NCI-H2107 (cell line): ENCODE results near the gene LRP2BP.
"Not testable (repeated sequence)": the region's sequence is repeated elsewhere in the genome, so short reads cannot be mapped to it uniquely, and the experiment has no call there.

Experiments used
- DNase-seq: peaks from one replicate; lab custom pipeline; 2025; lab: John Stamatoyannopoulos, UW

Gene LRP2BP

DNA sequence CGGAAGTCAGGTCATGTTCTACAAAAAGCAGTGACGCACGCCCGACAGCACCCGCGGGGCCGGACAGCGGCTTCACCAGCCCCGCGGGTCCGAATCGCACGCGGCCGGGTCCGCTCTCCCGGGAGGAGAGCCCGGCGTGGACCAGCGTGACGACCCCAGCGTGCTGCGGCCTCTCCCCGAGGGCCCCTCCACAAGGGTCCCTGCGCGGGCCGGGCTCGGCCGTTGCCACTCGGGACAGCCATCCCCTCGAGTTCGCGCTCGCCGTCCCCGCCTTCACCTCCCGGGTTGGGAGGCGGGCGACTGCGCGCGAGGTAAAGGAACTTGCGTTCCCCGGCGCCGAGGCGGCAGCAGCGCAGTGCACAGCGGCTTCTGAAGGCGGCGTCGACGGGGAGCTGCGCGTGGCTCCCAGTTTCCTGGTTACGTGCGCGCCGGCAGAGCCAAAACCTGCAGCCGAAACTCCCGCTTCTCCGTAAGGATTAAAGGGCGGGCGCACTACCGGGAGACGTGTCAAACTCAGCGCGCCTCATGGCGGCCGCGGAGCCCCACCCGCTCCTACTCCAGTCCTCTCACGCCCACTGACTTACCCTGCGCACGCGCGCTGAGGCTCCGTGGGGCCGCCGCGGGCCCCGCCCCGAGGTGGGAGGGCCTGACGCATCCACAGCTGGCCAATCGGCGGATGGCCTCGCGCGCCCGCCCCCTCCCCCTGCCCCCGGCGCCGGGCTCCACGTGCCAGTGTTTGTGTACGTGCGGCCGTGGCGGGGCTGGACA lies 416 bp upstream of the LRP2BP start:
- DNase-seq: peak; percentile 75

DNA sequence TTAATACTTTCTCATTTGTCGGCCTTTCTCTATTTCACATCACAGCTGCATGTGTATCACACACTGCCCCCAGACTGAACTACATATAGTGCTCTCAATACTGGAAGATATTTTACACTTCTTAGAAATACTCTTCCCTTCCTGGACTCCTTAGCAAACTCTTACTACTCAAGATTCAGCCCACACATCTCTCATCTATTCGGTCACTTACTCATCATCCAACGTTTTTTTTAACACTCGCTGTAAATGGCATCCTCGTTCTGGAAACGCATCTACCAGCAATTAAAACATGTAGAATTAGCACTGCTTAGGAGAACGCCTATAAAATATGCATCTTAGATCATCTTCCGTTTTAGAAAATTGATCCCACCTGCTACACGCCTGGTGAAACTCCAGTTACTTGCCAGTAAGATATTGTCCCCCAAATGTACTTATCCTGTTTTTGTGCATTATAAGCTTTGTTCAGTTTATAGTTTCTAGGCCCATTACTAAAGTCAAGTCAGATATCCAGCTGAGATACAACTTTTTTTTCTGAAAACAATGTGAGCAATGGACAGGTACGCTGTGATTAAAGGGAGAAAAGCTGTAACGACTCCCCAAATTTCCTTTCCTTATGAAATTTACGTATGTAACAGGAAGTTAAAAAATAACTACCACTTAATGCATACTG lies 1.0 kb downstream of the LRP2BP start:
- no peak for DNase-seq

DNA sequence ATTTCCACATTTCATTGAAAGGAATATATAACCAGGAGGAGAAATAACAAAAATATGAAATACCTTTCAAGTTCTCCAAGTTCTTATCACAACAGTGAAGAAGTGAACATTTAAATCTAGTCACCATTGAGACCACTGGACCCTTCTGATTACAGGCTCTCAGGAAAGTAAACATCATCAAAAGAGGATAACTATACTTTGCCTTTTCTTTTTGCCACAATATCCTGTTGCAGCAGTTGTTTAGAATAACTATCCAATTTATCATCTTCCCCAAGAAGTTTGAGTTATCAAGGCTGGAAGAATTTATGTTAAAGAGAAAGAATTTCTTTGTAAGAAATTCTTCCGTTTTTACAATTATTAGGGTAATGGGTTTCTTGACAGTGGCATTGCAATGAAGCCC lies 3.6 kb downstream of the LRP2BP start:
- DNase-seq: no peak

DNA sequence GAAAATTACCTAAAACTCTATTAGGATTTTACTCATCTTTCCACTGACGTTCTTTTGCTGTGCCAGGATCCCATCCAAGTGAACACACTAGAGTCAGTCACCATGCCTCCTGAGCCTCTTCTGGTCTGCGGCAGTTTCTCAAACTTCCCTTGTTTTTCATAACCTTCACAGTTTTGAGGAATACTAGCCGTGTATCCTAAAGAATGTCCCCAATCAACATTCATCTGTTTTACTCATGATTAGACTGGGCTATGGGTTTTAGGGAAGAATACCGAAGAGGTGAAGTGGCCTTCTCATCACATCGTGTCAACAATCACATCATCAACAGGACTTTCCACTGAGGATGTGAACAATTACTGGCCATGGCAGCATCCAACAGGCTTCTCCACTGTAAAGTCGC lies 4.8 kb downstream of the LRP2BP start:
- DNase-seq: no peak

DNA sequence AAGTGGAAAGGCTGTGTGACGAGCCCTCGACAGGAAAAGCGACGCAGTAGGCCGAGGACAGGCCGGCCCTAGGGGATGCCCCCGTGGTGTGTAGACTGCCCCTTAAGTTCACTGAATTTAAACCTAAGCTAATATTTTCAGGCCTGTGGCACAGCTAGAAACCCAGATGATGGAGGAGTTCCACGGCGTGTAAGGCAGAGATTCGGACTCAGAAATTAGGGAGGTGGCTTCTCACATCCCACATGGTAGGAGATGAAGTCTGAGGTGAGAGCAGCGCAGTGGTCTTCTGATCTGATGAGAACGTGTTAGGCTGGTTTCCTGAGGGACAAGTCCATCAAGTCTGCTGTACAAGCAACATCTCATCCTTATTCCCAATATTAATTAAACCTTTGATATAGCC lies 7.8 kb downstream of the LRP2BP start:
- no peak for DNase-seq

DNA sequence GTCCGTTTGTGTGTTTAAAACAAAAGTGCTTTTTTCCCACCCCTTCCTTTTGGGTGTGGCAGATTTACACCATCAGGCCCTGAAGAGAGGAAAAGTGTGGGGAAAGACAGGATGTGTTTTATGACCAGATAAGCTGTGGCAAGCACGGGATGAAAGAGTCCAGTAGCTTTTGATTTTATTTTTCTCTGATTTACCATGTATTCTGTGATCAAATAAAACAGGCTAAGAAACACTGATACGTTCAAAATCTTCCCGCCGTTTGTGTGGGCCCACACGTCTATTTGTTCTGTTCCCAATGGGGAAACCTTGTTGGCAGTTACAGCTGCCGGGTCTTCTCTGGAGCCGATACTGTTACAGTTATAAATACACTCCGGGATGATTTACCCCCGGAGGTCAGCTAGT lies 10.8 kb downstream of the LRP2BP start:
- DNase-seq: no peak

DNA sequence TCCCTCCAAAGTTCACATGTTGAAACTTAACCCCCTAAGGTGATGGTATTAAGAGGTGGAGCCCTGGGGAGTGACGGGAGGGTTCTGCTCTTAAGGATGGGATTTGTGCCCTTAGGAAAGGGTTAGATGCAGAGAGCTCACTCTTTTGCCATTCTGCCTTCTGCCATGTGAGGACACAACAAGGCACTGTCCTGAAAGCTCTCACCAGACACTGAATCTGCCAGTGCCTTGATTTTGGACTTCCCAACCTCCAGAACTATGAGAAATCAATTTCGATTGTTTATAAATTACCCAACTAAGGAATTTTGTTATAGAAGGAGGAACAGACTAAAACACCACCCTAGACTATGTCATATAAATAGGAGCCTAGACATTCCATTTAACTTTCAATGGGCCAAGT lies 11.7 kb downstream of the LRP2BP start:
- DNase-seq: no peak

DNA sequence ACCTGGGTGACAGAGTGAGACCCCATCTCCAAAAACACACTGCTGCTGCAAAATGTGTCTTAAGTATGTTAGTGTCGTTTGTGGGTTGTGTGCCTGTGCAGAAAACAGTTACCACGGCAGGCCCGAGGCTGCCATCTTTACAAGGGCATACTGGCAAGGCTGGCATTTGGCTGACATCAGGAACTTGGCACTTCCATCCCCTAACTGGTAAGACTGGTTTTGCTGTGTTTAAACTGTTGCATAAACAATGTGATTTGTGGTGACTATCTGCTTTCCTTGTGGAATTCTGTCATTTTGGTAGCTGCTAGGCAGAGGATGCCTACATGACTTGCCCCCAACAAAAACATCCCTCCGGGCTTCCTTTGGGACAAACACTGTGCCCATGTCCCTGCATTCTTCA lies 12.3 kb downstream of the LRP2BP start:
- DNase-seq: no peak

DNA sequence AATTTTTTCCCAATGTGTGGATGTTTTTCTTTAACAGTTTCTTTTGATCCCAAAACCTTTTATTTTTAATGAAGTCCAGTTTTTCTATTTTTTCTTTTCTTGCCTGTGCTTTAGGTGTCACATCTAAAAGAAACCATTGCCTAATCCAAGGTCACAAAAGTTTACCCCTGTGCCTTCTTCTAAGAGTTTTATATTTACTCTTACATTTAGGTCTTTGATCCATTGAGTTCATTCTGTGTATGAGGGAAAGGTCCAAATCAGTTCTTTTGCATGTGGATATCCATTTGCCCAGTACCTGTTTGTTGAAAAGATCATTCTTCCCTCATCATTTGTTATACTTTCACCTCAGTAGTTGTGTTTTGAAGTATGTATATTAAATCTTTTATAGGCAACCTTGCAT lies 13.0 kb downstream of the LRP2BP start:
- no peak for DNase-seq

DNA sequence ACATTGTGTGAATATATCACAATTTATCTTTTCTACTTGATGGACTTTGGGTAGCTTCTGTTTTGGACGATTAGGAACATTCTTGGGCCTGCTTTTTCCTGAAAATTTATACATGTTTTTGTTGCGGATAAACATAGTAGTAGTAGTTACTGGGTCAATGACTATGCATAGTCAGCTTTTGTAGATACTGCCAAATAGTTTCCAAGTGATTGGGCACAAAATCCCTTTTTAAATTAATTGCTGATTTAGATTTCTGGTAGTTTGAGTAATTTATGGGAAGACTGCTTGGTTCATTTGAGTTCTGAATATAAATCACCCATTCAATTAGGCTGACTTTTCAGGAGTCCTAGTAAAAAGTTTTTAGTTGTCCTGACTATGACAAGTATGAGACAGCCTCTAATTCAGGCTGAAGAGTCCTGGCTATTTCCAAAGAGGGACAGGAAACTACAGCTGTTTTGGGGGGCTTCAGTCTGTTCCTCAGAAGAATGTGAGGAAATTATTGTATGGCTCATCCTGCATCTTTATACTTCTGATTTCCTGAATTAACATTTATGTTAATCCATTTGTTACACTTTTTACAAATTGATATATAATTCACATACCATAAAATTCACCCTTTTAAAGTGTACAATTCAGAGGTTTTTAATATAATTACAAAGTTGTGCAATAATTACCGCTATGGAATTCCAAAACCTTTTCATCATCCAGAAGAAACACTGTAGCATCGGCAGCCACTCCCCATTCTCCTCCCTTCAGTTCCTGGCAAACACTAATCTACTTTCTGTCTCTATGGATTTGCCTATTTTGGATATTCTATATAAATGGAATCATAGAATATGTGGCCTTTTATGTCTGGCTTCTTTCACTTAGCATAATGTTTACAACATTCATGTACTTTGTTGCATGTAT lies 14.2 kb downstream of the LRP2BP start:
- DNase-seq: no peak

DNA sequence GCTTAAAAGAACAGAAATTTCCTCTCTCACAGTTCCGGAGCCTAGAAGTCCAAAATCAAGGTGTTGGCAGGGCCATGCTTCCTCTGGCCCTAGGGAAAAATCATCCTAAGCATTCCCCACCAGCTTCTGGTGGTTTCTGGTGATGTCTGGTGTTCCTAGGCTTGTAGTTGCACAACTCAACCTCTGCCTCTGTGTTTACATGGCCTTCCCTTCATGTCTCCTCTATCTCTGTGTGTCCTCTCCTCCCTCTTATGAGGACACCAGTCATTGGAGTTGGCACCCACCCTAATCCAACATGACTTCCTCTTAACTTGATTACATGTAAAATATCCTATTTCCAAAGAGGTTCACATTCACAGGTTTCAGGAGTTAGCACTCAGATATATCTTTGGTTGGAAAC lies 15.4 kb downstream of the LRP2BP start:
- no peak for DNase-seq

DNA sequence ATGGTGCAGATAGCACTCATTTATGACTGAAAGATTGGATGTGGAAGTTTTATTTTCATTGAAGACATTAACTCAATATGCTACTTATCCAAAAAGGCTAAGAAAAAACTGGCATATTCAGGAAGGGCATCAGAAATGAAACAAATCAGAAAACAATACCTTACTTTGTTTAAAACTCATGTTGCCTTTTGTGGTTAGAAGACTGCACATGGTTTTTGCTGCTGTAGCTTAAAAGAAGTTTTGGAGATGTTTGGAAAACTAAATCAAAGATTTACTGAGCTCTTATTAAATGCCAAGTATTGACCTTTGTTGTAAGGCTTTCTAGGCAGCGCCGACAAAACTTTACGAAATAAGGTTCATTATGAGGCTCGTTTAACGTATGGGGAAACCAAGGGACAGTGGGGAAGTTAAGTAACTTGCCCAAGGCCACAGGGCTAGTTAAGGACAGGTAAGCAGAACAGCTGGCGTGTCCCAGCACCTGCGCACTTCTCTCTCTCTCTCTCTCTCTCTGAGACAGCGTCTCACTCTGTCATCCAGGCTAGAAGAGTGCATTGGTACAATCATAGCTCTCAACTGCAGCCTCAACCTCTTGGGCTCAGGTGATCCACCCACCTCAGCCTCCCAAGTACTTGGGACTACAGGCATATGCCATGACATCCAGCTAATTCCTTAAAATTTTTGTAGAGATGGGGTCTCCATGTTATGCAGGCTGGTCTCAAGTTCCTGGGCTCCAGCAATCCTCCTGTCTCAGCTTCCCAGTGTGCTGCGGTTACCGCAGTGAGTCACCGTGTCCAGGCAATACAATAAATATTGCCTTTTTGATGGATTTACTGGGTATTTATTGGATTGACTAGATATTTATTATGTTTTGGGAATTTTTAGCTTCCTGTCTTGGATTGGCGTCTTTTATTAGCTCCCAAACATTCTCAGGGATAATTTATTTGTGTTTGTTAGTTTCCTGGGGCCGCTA lies 16.1 kb downstream of the LRP2BP start:
- DNase-seq: no peak

DNA sequence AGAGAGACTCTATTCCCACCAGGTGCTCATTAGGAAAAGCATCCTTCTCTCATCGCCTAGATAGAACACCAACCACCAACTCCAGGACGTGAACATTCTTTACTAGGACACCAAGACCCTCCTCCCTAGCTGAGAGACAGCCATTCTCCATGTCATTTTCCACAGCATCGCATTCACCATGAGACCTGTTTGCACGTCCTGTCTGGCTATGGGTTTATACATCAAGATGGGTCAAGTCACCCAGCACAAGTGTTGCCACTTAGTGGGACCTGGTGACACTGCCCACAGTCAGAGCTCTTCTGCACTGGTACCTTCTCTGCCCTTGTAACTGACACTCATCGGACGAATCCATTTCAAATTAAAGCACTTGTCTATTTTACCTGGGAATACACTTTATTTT lies 17.5 kb downstream of the LRP2BP start:
- no peak for DNase-seq

DNA sequence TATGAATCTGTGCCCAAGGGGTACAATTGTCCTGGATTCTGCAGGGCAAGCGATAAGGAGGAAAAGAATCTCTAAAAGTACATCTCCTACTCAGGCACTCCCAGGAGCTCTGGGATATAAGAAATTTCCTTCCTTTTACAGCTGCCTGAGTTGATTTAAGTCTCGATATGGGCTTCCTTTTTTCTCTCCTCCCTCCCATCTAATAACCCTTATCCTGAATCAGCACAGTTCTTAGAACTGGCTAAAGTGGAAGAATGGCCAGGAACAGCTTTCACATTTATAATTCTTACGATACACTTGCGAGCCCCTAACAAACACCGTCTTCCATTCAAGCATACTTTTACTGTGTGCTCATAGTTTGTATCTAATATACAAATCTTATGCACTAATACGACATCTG lies 21.2 kb downstream of the LRP2BP start:
- DNase-seq: no peak

DNA sequence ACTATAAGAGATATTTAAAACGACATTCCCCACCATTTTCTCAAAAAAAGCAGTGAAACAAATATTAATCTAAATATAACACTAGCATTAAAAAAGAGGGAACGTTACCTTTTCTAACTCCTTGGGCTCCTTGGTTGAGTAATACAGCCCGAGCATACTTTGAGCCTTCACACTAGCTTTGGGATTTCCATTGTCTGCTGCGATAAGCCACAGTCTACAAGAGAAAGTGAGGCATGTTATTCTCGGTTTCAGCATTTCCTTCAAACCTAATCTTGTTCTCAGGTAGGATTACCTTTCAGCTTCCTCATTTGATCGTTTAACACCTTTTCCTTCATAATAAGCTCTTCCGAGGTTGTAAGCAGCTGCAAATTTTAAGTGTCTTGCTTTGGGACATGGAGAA lies 21.7 kb downstream of the LRP2BP start:
- no peak for DNase-seq

DNA sequence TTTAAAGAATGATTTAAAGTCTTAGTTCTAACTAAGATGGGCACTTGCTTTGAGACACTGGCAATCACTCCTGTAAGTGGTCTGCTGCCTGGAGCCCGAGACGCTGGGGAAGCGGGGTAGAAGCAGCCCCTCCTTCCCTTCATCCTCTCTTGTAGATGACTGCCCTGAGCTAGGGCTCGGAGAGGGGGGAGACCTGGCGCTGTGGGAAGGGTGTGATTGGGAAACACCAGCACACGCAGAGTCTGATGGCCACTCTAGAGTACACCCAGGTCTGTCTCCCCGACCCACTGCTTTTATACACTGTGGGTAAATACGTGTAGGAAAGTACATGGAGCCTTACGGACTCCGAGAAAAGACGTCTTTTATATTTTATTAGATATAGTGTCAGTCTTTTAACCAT lies 24.0 kb downstream of the LRP2BP start:
- DNase-seq: no peak

DNA sequence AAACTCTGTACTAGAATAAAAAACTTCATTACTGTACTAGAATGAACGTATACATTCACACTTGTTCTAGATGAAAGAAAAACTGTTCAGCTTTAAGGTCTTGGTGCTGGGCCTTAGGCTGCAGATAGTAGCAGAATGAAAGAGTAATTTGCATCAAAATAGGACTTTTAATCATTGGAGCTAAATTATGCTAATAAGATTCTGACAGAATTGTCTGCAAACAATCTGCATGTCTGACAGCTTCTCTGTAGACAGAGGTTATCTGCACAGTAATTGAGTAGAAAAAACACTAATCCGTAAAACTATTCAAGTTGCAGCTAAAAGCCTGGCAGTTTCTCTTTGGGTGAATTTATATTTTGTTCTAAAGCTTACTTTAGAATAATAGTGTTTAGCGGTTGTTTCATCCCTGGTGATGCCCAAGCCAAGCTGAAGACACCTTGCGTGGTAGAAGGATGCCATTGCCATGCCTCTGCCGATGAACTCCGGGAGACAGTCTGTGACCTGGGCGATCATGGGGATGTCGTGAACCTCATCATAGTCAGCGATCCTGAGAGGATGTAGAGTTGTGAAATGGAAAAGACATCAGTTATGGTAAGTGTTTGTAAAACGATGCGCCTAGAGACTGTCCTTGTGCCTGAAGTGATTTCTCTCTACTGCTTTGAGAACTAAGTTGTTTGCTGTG lies 25.3 kb downstream of the LRP2BP start:
- no peak for DNase-seq

DNA sequence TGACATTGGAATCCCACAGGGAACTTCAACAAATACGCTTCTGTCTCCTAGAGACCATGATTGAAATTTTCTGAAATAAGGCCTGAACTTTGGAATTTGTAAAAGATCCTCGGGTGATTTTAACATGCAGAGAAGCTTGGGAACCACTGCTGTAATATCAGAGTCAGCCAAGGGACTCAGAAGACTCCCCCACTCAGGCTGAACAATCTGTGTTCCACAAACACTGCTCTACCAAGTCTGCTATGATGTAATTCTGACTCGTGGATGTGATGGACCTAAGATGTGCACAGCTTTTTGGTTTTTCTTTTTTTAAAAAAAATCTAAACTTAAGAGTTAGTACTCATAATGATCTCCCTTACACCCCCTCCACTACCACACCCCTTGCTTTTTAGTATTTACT lies 26.0 kb downstream of the LRP2BP start:
- DNase-seq: no peak

DNA sequence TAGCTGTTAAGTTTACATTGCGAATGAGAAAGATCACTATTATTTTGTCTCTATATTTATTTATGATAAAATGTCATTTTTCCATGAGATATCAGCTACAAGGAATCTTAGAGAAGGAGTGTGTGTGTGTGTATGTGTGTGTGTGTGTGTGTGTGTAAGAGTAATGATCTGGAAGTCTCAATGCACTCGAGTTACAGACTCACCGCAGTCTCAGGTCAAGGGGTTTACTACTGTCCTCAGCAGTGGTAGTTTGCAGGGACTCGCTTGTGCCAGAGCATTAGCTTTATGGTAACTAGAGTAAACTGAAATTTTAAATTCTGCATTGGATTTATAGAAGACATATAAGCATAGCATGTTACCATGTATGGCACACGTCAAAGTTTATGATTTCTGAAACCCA lies 30.8 kb downstream of the LRP2BP start:
- DNase-seq: no peak

DNA sequence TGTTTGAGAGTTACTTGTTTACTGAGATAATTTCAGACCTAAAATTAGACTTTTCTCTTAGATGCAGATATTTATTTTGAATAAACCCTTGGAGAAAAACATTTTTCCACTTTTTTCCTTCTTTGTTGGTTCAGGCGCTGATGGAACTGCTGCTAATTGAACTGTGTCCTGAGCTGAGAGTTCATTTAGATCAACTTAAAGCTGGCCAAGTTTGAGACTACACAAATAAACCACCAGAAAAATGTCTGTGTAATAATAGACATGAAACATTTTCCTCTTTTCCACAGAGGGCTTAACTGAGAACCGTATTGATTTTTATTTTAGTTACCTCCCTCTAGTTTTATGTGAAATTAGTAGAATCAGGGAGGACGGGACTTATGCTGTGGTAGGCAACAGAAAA lies 32.5 kb downstream of the LRP2BP start:
- no peak for DNase-seq

DNA sequence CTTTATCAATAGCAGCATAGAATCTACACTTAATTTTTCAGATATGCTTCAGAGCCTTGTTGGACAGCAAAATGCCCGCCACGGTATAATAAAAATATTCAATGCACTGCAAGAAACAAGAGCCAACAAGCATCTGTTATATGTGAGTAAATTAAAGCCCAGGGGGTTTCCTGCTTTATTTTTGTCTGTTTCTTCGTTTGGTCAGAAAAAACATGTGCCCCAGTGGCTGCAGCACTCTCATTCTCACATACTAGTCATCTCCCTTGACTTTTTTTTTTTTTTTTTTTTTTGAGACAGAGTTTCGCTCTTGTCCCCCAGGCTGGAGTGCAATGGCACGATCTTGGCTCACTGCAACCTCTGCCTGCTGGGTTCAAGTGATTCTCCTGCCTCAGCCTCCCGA lies 33.2 kb downstream of the LRP2BP start:
- not testable (repeated sequence) for DNase-seq
